8988T (cell line): ENCODE measurements around the gene CASZ1.

Experiments used
- DNase-seq: peaks from one replicate; pipeline ENCODE4 v3.0.0; 2011

CASZ1 gene

DNA sequence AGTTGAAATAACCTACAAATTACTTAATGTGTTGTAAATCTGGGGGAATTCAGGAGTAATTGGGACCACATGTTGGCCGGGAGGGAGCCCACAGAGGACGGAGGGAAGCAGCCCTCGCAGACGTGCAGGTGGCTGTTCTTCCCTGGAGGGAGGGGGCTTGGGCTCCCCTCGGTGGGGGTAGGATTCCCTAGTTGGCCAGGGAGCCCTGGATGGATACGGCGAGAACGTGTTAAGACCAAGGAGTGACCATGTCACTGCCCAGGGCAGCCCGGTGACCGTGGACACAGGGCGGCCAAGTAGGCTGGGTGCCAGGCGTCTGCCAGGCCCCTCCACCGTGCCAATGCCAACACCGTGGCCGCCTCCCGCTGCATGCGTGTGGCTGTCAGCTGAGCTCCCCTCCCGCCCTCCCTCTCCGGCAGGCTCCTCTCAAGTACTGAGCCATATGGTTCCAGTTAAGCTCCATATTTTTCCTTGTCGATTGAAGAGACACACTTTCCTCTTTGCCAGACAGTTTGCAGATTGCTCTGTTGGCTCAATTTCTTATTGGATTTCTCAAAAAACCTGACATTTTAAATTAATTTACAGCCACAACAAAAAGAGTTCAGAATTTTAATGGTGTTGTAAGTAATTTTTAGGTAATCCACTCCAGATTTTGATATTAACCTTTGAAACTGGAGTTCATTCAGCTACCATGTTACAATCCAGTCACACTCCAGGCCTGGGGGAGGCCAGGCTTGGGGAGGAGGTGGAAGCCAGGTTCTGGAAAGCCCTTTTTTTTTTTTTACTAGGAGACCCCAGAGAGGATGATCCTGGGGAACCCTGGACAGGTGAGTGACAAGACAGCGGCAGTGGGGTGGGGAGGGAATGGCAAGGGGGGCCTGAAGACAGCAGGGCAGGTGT, 71.2 kb downstream of the CASZ1 start:
- no peak for DNase-seq

DNA sequence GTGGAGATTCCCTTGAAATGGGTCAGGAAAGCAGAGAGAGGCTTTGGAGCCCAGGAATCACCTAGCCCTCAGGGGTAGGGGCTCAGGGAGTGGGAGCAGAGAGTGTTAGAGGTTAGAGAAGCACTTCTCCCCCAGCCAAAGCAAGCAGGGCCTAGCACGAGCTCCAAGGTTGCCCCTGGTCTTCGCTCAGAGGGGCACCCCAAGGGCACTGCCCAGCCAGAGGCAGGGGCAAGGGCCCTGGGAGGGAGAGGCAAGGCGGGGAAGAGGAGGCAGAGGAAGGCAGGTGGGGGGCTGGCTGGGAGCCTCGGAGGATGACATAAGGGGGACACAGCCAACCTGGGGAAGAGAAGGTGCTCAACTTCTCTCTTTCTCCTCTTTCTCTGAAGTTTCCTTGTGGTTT, 71.9 kb downstream of the CASZ1 start:
- no peak for DNase-seq

DNA sequence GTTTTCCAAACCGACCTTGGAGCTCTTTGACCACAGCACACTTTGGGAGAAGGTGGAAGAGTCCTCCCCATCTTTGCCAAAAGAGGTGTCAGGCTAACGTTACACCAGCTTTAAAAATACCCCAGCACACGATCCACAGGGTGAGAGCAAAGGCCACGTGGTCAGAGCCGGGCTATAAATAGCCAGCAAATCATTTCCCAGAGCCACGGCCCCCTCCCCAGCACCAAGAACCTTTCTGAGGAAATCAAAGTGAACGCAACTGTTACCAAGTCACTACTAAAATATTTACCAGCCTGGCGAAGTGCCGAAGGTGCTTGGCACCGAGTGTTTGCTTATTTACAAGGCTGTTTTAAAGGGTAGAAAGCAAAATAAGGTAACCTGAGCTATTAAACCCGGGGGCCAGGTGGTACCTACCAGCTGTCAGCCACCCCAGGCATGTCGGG, 72.4 kb downstream of the CASZ1 start:
- no peak for DNase-seq

DNA sequence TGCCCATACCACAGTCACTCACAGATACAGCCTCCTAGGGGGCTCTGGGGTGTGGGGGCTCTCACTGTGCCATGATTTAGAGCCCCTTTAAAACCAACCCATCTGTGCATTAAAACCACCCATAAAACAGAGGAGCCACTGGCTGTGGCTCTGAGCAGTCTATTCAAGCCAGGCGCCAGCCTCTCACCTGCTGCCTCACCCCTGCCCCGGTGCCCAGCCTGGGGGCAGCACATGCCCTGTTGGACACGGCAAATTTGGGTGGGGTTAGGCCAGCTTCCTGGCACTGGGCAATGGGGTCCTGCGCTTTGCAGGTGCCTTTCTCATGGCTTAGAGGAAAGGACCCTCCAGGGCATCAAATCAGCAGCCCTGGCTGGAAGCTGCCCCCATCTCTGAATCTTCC, 73.1 kb downstream of the CASZ1 start:
- DNase-seq = no peak

DNA sequence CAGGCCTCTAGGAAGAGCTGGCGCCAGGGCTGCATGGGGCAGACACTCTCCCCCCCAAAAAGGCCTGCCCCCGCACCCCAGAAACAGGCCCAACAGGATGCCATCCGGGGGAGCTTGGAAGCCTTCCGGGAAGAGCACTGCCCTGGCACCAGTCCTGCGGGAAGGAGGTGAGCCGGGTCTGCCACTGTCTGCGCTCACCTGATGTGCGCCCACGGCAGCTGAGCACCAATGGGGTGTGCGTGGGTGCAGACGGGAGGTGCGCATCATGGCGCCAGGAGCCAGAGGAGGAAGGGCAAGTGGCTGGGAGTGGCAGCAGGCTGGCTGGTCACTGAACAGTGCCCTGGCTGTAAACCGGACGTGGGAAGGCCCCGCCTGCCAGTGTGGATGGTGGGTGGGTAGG, 73.6 kb downstream of the CASZ1 start:
- no peak for DNase-seq

DNA sequence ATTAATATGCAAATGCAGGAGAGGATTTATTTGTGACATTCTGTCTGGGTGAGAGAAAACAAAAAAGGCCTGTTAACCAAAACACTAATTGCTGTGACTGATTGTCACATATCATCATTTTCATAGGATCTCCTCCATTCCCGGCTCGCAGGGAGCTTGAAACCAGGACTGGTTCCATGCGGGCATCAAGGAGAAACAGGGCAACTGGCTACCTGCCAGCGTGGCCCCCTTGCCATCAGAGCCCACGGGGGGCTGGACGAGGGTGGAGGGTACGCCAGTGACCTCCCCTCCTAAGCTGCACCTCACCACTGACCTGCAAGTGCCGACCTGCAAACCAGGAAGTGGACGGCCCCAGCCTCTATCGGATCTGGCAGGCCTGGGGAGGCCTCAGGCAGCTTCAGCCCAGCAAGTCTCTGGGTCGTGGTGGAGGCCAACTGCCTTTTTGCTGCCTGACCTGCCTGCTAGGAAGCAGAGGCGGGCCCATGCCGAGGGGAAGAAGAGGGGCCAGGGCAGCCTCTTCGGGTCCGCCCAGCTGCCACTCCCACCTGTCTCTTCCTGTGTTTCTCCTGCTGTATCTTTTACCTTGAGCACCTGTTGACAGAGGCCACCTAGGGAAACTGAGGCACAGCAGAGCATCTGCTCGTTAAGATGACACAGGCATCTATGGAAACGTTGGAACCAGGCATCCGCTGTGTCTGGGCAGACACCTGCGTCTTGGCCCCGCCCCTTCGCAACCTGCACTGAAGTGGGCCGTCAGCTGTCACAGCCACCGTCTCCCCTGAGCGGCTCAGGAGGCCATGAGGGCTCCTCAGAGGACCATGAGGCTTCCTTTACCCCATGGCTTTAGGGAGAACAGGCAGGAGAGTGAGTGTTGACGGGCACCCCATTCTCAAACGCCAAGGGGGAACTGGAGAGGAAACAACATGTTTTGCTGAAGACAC, 74.8 kb downstream of the CASZ1 start:
- no peak for DNase-seq

DNA sequence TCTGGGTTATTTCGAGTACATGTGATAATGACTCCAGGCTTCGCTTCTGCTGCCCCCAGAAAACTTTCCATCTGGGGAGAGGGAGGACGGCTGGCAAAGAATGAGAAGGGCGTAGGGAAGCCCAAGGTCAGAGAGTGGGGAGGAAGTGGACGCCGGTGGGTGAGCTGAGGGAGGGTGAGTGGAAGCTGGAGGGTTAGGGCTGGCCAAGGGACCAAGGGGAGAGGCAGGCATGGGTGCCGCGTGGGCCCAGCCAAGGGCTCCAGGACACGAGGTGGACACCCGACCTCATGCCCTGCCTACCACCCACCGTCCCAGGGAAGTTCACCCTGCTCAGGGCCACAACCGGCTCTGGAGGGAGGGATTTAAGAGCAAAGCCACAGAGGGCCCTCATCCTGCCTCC, 75.8 kb downstream of the CASZ1 start:
- DNase-seq = no peak

DNA sequence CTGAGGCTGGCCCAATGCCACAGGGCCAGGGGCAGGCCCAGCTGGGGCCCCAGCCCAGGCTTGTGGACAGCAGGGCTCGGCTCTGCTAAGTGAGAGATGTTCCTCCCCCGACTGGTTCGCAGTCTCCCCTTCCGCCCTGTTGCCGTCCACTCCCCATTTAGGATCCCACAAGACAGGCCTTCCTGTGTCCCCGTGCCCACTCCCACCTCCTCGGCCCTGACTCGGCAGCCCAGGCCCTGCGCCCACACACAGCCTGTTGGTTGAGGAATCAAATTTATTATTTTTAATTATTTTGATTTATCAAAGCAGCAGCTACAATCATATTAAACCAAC, 78.4 kb downstream of the CASZ1 start:
- DNase-seq = no peak

DNA sequence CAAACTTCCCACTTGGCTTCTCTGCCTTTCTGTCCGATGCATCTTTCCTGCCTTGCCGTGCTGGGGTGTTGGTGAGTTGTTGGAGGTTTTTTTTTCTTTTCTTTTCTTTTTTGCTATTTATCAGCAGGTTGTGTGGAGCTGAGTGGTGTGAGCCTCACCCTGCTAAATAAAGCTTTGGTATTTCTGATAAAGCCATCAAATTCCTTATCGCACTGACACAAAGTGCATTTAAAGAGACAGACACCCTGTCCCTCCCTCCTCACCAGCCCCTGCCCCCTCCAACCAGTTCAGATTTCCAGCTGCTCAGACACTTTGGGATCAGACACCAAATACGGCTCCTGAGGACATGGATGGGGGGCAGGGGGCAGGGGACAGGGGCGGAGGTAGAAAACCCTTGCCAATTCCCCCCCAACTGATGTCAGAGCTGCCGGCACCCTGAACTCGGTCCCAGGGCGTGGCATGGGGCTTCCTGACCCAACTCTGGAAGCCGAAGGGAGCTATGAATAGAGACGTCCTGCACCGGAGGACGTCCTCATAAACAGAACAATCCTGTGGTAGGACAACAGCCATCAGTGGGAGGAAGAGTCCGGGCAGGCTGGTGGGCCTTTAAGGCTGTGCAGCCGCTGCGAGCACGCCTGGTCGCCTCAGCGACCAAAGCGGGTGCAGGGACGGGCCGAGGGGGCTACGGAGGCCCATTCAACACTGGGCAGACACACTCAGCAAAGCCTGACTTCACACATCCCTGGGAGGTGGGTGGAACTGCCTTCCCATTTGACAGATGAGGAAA, 79.0 kb downstream of the CASZ1 start:
- DNase-seq = no peak

DNA sequence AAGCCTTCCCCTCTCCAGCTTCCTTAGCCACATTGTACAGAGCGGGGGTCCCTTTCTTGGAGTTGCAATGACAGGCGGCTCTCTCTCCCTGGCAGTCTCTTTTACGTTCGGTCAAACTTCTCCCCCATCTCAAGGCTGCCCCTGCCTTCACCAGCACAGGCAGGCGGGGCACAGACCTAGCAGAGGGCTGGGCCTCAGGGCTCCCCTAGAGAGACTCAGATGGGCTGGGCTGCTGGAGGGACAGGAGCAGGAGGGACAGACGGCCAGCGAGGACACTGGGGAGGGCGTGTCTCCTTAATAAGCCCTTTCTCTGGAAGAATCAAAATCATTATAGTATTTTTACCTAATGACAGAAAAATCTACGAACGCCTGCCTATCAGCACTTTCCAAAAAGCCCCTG, 79.6 kb downstream of the CASZ1 start:
- DNase-seq = no peak

DNA sequence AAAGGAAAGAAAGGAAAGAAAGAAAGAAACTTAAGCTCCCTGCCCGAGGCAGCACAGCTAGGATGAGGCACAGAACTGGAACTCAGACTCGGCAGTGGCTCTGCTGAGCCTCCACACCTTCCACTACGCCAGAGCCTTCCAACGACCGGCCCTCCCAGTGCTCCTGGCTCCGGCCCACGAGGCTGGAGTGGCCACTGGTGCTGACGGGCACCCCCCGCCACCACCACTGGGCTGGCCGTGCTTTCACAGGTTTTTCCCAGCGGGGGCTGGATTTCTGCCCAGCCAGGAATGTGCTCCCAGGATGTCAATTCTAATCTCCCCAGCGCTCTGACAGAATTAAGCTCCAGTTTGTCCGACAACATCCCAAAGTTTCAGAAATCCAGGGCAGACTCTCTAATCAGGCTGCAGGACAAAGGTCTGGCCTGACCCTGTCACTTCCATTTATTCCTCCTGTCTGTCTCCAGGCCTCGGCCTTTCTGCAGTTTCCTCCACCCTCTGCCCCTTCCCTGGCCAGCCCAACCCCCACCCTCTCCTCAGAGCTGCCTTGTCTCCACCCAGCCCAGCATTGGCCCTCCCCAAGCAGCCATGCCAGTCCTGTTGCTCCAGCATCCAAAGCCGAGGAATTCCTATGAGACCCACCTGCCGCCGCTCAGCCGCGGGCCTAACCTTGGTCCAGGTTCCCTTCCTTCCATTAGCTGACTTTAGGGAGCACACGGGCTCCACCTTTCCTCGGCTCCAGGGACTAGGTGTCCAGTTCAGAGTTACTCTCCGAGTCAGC, 81.9 kb downstream of the CASZ1 start:
- DNase-seq = no peak

DNA sequence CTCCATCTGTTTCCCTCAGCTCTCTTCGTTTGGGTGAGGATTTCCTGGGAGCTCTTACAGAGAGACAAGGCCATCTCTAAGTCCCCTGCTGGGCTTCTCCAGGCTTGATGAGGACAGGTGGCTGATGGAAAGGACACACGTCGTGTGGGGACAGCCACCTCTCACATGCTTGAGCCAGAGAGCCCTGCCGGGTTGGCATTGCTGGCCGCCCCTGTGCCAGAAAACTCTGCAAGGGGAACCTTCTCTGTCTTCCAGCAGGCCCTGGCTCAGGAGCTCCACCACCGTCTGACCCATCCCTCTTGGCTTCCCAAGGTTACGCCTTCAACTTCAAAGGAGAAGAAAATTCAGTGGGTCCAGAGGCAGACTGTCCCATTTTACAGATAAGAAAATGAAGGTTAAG, 82.8 kb downstream of the CASZ1 start:
- no peak for DNase-seq

DNA sequence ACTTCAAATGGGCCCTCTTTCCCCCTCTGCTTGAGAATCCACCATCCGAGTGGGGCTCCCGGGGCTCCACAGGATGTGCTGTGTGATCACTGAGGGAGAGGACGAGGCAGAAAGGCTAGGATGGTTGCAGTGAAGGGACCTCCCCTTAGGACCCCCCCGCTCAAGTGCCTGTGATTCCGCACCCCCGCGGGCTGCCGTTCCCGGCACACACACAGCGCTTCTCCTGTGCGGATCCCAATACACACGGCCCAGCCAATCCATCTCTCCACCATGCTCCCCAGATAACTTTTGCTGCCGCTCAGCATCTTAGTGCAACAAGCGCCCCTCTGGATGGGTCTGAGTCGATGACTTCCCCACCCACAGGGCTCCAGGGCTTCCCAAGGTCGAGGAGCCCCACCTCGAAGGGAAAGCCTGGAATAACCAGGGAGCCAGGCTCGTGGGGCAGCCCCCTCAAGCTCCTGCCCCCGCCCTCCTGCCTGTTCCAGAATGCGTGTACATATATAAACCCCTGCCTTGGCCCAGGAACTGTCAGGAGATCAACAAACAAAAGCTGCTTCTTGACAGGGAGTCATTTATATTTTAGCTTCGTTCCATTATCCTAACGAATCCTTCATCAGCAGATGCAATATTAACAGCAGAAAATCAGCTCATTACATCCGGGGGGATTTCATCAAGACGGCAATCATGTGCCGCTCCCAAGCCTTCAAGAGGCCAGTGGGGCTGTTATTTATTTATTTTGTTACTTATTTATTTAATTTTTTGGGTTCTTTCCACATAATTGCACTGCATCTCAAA, 83.7 kb downstream of the CASZ1 start:
- no peak for DNase-seq

DNA sequence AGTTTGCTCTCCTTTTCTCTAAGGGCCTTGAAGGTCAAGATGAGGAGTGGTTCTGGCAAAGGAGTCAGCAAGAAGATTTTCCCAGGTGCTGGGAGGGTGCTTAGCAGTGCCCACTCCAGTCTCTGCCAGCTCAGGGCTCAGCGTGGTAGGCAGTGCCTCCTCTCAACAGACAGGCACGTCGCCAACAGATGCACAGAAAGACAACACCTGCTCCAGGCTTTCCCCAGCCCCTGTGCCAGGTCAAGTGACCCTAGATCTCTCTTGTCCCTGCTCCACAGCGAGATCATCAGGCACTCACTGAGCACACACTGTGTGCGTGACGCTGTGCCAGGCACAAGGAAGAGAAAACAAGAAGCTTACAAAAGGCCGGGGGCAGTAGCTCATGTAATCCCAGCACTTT, 86.0 kb downstream of the CASZ1 start:
- no peak for DNase-seq

DNA sequence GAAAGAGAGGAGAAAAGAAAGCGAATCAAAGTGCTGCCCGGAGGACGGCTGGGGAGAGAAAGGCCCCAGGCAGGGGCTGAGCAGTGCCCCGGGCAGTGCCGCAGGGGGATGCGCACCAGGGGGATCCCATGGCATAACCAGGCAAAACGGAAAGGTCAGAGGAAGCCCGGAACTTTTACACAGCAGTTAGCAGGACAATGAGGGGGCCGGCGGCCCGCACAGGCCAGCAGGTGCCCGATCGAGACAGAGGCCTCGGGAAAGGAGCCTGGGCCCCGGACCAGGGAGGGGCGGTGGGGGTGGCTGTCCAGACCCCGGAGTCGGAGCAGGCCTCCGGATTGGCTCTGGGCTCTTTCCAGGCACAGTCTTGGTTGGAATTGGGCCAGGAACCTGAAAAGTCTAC, 86.8 kb downstream of the CASZ1 start:
- DNase-seq = no peak

DNA sequence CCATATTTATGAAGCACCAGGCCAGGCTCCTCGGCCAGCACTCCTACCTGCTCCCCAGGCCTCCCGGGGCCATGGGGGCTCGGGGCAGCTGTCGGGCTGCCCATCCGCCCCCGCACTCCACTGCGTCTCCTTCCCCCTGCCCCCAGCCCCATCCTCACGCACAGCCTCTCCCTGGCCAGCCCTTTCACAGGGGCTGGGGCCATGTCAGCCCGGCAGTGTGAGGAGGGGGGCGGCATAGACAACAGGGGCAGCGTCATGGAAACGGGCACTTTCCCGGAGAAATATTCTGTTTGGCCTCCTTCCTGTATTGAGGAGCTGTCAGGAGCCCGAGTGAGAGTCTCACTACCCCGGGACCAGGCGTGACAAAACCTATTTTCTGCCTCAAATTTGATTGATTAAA, 87.3 kb downstream of the CASZ1 start:
- no peak for DNase-seq

DNA sequence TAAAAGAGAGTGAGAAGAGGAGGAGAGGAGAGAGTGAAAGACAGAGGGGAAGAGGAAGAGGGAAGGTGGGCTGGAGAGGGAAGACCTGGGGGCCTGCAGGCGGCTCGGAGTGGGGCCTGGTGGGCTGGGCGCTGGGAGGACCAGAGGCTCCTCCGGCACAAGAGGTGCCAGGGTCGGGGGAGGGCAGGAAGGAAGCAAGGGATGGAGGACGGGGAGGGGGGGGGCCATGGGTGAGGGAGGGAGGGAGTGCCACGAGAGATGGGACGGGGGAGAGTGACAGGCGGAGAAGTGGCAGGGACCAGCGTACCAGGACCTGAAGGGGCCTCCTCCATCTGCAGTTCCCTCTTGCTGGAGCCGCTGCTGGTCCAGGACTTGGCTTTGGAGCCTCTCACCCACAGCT, 87.7 kb downstream of the CASZ1 start:
- no peak for DNase-seq

DNA sequence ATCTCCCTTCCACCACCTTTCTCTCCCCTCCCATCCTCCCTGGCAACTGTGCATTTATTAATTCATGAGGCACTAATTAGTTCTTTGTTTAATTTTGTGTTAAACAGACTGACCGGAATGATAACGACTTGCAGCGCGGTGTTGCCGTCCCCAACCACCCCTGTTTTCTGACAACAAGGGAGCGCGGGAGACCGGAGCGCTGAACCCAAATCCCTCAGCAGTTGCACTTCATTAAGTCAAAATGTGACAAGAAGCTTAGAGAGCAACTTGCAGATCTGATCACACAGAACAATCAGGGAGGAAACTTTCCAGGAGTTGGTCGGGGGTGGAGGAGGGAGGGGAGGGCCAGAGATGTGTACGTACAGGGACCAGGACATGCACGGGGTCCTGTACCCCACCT, 89.2 kb downstream of the CASZ1 start:
- no peak for DNase-seq

DNA sequence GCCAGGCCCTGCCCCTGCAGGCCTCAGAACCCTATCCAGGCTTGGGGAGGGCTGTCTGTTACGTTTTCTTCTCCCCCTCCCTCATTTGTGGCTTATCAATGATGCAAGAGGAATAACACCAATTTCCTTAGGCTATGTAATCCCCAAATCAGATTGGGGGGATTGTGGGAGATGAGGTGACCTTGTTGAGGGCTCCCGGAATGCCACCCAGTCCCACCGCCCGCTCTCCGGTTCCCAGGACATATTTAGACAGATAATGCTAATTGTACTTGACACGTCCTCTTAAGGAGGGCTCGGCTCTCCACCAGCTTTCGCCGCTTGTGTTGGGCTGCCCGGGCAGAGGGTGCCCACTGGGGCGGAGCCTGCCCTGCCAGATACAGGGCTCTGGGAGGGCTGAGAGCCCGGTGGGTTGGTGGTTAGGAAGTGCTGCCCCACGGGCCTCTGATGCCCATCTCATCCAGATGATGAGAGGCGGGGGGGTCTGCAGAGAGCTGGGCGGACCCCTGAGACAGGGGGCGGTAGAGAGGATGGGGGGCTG, 90.0 kb downstream of the CASZ1 start:
- DNase-seq = no peak

DNA sequence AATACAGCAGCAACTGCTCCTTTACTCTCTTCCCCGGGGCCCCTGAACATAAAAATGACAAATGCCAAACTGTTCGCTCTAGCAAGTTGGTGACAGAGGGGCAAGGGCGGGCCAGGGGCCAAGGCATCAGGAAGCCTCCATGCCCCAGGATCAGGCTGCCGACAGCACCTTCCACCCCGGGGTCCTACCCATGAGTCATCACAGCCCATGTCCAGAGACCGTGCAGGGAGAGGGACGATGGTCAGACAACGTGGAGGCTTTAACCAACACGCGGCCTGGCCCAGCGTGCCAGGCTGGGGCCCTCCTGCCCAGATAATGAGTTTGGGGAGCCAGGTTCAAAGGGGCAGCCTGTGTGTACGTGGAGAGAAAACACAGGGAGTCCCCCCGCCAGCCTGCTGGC, 90.5 kb downstream of the CASZ1 start:
- no peak for DNase-seq

DNA sequence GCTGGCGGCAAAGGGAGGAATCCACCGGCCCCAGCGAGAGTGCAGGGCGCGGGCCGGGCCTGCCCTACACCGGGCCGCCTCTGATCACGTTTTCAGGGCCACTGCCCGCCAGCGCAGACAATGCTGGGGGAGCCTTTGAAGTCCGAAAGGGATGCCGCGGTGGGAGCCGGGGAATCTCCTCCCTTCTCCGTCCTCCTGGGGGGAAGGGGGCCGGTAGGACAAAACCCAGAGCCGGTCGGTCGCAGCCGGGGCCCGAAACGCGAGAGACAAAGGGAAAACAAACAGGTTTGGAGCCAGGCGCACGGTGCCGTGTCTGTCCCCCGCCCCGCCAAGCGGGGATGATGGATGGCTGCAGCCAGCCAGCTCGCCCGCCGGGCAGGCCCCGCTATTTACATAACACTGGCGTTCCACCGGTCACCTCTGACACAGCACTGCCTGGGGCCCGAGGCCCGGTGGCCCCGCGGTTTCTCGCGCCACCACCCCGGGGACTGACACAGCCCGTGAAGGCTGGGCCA, 92.0 kb downstream of the CASZ1 start:
- no peak for DNase-seq
